NCI-H146 treated with DMSO at 0.1 percent for 48 hours (cell line): ENCODE data around the gene PTPN23.
"Not testable (repeated sequence)": the region's sequence is repeated elsewhere in the genome, so short reads cannot be mapped to it uniquely, and the experiment has no call there.

ENCODE experiments used
- DNase-seq: peaks from one replicate; lab custom pipeline; 2025; ENCODE audit not compliant: unreplicated experiment; lab: John Stamatoyannopoulos, UW

The PTPN23 gene

DNA sequence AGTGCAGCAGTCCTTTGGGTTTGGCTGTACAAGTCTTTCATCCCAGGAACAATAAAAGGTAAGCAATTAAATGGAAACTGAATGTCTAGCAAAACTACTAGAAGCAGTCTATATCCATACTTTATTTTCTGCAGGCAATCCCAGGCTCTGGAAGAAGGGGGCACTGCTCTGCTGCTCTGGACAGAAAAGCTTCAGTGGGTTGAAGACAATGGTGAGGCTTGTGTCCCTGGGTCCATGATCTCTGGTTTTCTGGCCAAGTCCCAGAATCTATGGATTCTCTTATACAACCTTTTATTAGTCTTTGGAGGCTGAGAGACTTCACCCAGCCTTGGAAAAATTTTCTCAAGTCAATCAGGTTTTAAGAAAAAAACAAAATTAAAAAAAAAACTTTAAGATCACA is 59.3 kb downstream of the PTPN23 start:
- no peak for DNase-seq

DNA sequence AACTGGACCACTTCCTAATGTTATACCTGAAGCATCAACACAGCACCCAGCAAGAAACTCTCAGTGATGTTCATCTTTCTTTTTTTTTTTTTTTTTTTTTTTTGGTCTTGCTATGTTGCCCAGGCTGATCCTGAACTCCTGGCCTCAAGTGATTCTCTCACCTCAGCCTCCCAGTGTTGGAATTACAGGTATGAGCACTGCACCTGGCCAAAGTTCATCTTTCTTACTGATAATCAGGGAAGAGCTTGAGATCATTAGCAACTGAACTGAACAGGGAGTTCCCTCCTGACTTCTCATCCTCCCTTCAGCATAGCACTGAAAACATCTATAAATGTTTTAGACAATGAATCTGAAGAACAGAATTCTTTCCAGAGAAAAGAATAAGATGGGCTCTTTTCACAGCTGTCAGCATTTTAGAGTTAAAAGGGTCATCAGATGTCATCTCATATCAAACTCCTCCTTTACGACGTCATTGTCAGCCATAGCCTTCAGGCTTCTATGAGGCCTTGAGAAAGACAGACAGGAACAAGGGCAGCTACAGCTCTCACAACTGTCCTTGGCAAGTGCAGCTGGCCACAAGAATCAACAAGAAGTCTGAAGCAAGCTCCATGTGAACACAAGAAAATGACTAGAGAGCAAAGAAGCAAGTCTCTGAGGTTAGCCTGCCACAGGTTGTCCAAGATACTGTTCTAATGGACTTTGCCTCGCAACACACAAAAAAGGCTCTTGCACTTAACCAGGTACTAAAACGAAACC is 61.2 kb downstream of the PTPN23 start:
- no peak for DNase-seq

DNA sequence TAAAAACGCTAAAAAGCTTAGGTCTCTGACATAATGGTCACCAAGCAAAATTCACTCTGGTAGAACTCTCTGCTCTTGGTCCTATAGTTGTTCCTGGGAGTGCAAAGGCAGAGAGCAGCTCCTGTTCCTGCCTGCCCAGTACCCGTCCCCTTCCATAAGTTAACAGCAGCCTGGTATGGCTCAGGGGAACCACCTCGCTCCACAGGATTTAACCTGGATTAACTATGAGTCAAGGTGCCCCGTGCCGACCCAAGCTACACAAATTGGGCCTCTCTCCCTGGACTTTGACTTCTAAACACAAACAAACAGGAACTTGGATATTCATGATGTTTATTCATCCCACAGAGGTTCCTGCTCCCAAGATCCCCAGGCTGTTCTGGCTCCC is 62.8 kb downstream of the PTPN23 start:
- no peak for DNase-seq

DNA sequence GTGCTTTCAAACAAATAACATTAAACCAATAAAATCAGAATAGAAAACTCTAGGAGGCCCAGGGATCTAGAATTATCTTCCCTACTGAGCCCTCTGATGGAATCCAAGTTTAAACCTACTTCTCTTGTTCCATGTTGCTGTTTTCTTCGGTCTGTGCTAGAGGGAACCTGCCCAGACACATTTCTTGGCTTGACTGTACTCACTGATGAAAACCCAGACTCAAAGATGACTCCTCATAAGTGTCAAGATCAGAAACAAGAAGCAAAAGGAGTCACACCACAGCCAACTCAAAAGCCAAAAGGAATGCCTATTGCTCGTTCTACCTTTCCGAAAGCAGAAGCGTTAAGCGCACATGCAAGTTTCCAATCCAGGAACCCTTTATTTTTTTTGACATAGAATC is 63.3 kb downstream of the PTPN23 start:
- DNase-seq: no peak

DNA sequence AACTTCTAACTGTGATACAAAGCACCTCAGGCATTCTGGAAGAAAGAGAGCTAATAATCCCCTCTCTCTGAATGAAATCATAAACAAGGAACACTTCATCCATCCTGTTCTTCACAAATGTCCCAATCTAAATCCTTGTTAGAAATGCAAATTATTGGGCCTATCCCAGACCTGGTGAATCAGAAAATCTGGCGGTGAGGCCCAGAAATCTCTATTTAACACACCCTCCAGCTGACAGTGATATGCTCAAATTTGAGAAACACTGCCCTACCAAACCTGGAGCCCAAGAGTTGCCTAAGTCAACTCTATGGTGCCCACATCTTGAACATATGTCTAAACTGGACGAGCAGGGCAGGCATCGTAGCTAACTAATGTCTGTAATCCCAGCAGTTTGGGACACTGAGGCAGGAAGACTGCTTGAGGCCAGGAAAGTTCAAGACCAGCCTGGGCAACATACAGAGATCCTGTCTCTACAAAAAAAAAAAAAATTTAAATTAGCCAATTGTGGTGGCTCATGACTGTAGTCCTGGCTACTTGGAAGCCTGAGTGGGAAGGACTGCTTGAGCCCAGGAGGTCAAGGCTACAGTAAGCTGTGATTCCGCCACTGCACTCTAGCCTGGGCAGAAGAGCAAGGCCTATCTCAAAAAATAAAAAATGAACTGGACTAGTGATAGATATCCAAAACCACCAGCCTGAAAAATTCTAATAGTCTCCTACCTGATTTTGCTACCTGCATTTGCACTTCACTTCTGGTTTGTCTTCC is 71.8 kb downstream of the PTPN23 start:
- no peak for DNase-seq

DNA sequence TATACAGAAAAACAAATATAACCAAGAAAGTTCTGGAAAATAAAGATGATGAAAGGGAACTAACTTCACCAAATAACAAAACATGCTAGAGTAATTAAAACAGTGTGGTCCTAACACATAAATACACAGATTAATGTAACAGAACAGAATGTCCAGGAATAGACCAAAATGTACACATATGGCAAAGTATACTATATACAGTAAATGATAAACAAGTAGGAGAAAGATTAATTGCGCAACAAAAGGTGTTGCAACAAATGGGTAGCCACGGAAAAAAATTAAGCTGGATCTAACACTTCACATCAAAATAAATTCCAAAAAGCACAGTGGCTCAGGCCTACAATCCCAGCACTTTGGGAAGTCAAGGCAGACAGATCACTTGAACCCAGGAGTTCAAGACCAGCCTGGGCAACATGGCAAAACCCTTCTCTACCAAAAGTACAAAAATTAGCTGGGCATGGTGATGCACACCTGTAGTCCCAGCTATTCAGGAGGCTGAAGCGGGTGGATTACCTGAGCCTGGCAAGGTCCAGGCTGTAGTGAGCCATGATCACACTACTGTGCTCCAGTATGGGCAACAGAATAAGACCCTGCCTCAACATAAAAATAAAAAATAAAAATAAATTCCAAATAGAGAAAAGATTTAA is 75.1 kb downstream of the PTPN23 start:
- DNase-seq: no peak

DNA sequence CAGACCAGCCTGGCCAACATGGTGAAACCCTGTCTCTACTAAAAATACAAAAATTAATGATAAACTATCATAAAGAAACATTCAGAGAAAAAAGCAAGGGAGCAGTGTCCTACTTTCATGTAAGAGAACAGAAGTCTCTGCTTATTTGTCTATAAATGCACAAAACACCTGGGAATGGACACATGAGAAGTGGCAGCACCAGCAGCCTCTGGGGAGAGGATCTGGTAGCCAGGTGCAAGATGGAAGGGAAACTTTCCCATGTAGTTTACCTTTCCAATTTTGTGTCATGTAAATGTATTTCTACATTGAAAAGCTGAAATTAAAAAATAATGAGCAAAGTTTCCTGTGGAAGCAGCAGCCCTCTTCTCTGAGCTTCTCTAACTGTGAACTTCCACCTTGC is 76.2 kb downstream of the PTPN23 start:
- DNase-seq: no peak

DNA sequence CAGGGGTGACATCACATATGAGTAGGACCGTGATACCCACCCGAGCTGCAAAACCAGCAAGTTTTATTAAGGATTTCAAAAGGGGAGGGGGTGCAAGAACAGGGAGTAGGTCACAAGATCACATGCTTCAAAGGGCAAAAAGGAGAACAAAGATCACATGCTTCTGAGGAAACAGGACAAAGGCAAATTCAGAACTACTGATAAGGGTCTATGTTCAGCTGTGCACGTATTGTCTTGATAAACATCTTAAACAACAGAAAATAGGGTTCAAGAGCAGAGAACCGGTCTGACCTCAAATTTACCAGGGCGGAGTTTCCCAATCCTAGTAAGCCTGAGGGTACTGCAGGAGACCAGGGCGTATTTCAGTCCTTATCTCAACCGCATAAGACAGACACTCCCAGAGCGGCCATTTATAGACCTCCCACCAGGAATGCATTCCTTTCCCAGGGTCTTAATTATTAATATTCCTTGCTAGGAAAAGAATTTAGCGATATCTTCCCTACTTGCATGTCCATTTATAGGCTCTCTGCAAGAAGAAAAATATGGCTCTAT is 78.8 kb downstream of the PTPN23 start:
- DNase-seq: not testable (repeated sequence)
